NCI-H2107 (cell line): ENCODE measurements around the gene KDM4B.
"Not testable (repeated sequence)": the region's sequence is repeated elsewhere in the genome, so short reads cannot be mapped to it uniquely, and the experiment has no call there.

Source experiments
- DNase-seq: peaks from one replicate; lab custom pipeline; 2025; lab: John Stamatoyannopoulos, UW

The KDM4B gene

DNA sequence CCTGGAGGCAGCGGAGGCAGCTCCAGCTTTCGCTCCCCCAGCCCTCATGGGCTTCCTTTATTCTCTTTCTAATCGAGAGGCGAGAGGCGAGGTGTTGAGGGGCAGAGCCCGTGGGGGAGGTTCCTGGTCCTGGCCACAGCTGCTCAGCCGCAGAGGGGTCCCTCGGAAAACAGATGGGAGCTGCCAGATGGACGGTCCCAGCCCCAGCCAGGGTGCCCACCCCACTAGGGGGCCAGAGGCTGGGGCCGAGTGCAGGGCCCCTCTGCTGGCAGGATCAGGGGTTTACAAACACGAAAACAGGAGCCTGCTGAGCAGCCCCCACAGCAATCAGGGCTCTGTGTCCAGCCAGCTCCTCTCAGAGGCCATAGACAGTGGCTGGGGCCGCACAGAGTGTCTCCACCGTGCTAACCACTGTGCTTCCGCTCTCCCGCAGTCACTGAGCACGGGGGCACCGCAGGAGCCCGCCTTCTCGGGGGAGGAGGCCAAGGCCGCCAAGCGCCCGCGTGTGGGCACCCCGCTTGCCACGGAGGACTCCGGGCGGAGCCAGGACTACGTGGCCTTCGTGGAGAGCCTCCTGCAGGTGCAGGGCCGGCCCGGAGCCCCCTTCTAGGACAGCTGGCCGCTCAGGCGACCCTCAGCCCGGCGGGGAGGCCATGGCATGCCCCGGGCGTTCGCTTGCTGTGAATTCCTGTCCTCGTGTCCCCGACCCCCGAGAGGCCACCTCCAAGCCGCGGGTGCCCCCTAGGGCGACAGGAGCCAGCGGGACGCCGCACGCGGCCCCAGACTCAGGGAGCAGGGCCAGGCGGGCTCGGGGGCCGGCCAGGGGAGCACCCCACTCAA lies 182.2 kb downstream of the KDM4B start:
- DNase-seq: no peak

DNA sequence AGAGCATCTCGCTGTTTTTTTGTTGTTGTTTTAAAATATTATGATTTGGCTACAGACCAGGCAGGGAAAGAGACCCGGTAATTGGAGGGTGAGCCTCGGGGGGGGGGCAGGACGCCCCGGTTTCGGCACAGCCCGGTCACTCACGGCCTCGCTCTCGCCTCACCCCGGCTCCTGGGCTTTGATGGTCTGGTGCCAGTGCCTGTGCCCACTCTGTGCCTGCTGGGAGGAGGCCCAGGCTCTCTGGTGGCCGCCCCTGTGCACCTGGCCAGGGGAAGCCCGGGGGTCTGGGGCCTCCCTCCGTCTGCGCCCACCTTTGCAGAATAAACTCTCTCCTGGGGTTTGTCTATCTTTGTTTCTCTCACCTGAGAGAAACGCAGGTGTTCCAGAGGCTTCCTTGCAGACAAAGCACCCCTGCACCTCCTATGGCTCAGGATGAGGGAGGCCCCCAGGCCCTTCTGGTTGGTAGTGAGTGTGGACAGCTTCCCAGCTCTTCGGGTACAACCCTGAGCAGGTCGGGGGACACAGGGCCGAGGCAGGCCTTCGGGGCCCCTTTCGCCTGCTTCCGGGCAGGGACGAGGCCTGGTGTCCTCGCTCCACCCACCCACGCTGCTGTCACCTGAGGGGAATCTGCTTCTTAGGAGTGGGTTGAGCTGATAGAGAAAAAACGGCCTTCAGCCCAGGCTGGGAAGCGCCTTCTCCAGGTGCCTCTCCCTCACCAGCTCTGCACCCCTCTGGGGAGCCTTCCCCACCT lies 183.3 kb downstream of the KDM4B start:
- DNase-seq: no peak

DNA sequence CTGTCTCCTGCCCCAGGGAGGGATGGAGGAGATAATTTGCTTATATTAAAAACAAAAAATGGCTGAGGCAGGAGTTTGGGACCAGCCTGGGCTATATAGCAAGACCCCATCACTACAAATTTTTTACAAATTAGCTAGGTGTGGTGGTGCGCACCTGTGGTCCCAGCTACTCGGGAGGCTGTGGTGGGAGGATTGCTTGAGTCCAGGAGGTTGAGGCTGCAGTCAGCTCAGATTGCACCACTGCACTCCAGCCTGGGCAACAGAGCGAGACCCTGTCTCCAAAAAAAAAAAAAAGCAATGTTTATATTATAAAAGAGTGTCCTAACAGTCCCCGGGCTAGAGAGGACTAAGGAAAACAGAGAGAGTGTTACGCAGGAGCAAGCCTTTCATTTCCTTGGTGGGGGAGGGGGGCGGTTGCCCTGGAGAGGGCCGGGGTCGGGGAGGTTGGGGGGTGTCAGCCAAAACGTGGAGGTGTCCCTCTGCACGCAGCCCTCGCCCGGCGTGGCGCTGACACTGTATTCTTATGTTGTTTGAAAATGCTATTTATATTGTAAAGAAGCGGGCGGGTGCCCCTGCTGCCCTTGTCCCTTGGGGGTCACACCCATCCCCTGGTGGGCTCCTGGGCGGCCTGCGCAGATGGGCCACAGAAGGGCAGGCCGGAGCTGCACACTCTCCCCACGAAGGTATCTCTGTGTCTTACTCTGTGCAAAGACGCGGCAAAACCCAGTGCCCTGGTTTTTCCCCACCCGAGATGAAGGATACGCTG lies 184.0 kb downstream of the KDM4B start:
- DNase-seq: no peak

DNA sequence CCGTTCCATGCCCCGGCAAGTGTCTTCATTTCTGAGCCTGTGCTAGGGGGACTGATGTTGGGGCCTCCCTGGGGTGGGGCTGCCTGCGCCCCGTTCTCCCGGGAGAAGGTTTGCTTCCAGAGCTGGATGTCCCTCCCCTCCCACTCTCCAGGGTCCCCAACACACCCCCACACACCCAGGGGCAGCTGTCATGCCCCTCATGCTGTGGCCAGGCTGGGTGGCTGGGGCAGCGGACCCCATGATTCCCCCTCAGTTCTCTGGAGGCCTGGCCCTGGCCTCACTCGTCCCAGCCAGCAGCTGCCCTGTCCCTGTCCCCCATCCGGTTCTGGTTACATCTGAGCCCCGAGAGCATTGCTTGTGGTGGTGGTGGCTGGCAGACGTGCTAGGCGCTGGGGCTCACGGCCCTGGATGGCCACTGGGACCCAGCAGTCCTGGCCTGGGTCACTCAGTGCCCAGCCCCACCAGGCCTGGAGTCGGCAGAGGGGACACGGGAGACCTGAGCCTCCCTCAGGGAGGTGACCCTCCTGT lies 184.8 kb downstream of the KDM4B start:
- no peak for DNase-seq

DNA sequence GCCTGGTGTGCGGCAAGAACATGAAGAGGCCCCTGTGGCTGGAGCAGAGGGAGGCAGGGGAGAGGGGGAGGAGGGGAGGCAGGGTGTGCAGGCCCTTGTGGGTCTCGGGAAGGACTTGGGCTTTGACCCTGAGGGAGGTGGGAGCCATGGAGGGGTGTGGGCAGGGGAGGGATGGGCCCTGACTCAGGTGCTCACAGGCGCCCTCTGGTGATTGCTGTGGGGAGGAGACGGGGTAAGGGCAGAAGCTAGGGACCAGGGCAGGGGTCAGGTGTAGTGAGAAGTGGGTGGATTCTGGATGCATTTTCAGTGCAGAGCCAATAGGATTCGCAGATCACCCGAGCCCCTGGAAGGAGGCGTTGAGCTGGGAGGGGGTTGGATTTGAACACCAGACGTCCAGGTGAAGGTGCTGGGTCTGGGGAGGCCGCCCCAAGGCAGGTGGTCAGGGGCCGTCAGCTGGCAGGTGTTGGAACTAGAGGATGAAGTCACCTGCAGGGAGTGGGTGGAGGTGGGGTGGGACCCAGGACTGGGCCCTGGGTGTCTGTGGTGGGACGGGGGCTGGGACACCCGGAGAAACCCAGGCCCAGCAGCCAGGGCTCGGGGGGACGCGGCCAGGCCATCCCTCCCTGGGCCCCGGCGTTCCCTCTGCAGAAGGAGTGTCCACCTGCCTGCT lies 185.4 kb downstream of the KDM4B start:
- no peak for DNase-seq

DNA sequence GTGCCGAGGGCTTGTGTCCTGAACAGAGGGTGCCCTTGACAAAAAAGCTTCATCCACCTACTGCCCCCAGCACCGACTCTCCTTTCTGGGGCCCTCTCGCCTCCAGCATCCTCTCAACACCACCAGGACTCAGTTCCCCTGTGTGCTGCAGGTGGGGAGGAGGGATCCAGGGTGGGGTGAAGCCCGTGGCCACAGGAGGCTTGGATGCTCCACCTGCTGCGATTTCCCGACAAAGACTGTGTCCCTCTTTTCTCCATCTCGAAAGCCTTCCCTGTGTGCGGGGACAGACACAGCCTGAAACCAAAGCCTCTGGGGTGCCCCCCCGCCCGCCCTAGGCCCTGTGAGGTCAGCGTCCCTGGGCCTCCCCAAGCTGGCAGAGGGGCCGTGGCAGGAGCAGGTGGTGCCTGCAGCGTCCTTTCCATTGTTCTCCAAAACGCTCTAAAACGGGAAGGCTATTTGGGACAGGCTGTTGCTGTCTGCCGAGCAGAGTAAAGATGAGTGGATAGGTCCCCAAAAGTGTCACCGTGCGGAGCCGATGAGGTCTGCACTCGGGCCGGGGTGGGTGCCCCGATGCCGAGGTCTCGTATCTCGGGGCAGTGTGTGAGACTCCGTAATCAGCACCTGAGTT lies 186.0 kb downstream of the KDM4B start:
- DNase-seq: no peak

DNA sequence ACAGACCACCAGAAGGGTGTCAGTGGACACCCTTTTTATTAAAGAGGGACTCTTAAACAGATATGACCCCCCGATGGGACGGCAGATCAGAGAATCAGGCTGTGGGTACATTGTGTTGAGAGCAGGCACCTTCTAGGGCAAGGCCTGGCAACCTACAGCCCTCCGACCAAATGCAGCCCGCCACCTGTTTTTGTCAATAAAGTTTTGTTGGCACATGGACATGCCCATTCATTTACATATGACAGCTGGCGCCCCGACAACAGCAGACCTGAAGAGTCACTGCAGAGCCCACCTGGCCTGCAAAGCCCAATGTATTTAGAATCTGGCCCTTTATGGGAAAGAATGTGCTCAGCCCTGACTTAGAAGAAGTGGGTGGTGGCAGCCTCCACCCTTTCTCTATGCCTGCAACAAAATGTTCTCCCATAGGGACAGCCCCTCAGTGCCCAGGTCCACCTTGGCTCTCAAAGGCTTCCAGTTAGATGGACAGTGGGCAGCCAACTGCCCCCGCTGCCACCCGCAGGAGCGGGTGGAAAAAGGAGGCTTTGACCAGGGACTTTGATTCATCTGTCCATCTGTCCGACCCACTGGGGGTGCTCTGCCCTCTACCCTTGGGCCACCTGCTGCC lies 186.8 kb downstream of the KDM4B start:
- DNase-seq: no peak

DNA sequence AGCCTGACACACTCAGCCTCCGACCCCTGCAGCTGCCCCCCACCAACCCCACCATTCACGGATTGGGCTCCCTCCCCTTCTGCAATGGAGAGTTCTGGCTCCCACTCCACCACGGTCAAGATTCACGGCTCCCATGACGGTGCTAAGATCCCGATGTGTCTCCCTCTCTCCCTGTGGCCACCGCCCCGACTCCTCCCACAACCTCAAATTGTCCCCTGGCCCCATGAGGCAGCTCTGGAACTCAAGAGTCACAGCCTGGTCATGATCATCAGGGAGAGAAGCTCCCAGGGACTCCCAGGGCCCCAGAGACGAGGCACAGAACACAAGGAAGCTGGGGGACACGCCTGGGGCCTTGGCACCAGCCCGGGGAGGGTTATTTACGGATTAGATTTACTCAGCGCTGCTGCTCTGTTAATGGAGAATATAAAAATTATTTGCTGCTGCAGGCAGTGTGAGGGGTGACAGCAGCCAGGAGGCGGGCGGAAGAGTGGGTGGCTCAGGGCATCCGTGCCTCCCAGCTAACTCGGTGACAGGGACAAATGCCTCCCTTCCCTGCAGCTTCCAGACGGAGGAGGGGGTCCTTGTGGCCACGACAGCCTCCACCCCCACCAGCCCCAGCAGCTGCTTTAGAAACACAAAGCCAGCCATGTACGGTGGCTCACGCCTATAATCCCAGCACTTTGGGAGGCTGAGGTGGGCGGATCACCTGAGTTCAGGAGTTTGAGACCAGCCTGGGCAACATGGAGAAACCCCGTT lies 187.5 kb downstream of the KDM4B start:
- no peak for DNase-seq

DNA sequence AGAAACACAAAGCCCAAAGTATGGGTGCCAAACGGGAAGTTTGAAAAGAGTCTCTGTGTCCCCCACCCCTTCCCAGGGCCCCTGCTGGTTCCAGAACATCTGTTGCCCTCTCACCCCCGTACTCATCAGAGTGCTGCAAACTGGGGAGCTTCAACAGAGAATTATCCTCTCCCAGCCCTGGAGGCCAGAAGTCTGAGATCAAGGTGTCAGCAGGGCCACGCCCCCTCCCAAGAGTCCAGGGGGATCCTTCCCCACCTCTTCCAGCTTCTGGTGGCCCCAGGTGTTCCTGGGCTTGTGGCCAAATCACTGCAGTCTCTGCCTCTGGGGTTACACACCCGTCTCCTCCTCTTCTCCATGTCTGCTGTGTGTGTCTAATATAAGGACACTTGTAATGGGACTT lies 188.3 kb downstream of the KDM4B start:
- DNase-seq: no peak

DNA sequence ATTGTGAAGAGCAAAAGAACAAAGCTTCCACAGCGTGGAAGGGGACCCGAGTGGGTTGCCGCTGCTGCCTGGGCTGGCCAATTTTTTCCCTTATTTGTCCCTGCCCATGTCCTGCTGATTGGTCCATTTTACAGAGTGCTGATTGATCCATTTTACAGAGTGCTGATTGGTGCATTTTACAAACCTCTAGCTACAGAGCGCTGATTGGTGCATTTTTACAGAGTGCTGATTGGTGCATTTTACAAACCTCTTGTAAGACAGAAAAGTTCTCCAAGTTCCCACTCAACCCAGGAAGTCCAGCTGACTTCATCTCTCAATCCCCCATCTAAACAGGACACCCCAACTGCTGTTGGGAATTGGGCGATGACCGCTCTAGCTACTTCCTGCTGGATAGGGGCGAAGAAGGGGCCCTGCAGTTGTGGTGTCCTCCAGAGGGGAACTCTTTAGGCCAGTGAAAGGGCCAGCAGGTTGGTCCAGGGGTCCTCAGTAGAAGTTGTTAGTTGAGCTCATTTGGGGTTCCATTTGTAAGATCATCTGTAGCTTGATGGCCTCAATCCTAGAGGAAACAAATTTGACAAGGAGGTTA lies 189.7 kb downstream of the KDM4B start:
- not testable (repeated sequence) for DNase-seq

DNA sequence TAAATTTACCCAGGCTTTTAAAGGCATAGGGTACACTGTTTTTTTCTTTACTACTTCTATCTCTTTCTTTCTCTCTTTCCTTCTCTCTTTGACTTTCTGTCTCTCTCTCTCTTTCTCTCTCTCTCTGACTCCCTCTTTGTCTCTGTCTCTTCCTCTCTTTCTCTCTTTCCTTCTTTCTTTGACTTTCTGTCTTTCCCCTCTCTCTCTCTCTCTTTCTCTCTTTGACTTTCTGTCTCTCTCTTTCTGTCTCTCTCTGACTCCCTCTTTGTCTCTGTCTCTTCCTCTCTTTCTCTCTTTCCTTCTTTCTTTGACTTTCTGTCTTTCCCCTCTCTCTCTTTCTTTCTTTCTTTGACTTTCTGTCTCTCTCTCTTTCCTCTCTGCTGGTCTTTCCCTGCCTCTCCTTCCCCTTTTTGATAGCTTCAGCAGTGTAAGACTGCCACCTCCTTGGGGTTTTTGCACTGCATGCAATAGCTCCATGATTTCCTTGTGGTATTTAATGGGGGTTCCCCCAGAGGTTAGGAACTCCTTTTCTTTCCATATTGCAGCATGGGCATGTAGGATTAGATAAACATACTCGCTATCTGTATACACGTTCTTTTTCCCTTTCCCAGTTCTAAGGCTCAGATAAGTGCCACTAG lies 191.4 kb downstream of the KDM4B start:
- DNase-seq: not testable (repeated sequence)

DNA sequence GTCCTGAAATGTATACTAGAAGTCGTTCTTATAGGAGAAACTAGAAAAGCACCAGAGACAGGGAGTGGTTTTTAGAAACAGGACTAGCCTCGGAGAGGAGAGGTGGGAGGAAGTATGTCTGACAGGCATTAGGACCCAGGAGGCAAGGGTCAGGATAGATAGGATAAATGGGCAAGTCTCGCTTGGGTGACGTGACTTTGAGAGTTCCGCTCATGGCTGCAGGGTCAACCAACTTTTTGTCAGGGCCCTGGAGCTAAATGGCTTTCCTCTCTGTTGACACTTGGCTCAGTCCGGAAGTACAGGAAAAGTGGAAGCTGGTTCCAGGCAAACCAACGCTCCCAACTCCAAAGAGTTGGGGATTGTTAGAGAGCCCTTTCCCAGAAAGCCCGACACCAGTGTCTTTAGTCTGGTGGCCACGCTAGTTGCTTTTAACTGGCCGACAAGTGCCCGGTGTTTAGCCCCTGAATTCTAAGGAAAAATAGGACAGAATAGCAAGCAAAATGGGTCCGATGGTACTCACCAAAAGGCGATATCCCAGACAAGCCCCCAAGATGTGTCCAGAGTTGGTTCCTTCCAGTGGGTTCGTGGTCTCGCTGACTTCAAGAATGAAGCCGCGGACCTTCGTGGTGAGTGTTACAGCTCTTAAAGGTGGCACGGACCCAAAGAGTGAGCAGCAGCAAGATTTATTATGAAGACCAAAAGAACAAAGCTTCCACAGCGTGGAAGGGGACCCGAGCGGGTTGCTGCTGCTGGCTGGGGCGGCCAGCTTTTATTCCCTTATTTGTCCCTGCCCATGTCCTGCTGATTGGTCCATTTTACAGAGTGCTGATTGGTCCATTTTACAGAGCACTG lies 196.2 kb downstream of the KDM4B start:
- not testable (repeated sequence) for DNase-seq

DNA sequence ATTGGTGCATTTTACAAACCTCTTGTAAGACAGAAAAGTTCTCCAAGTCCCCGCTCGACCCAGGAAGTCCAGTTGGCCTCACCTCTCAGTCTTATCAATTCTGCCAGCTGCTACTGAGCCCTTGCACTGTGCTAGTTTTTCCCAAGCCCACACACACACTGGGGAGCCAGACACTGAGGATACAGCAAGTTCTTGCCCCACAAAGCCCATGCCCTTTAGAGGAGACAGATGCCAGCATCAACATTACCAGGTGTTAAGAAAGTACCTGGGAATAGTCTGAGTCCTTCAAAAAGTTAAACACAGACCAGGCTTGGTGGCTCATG lies 196.7 kb downstream of the KDM4B start:
- DNase-seq: no peak

DNA sequence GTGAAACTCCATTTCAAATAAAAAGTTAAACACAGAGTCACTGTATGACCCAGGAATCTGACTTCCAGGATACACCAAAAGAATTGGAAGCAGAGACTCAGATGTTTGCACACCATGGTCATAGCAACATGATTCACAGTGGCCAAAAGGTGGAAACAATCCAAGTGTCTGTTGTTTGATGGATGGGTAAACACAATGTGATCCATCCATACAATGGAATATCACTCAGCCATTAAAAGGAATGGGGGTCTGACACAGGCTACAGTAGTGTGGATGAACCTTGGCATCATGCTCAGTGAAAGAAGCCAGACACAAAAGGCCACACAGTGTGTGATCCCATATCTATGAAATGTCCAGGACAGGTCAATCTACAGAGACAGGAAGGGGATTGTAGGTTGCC lies 197.3 kb downstream of the KDM4B start:
- DNase-seq: no peak

DNA sequence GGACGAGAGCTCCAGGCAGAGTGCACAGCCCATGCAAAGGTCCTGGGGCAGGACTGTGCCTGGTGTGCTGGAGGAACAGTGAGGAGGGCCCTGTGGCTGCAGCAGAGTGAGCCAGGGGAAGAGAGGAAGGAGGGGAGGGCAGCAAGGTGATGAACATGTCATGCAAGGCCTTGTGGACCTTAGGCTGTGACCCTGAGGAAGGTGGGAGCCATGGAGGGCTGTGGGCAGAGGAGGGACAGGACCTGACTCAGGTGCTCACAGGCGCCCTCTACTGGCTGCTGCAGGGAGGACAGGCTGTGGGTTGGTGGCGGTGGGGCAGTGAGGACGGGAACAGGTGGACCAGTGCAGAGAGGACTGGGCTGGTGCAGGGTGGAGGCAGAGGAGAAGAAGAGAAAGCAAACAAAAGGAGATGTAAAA lies 201.4 kb downstream of the KDM4B start:
- DNase-seq: no peak

DNA sequence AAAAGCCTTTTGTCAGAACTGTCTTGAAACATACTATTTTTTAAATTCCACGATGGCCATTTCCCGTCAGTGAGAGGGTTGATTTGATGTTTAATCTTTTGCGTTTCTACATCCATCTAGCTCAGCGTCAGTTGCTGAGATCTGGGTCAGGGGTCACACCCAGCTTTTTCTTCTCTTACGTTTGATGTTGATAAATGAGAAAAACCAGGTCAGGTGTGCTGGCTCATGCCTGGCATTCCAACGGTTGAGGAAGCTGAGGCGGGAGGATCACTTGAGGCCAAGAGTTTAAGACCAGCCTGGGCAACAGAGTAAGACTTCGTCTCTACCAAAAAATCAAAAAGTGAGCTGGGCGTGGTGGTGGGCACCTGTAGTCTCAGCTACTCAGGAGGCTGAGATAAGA lies 202.8 kb downstream of the KDM4B start:
- no peak for DNase-seq

DNA sequence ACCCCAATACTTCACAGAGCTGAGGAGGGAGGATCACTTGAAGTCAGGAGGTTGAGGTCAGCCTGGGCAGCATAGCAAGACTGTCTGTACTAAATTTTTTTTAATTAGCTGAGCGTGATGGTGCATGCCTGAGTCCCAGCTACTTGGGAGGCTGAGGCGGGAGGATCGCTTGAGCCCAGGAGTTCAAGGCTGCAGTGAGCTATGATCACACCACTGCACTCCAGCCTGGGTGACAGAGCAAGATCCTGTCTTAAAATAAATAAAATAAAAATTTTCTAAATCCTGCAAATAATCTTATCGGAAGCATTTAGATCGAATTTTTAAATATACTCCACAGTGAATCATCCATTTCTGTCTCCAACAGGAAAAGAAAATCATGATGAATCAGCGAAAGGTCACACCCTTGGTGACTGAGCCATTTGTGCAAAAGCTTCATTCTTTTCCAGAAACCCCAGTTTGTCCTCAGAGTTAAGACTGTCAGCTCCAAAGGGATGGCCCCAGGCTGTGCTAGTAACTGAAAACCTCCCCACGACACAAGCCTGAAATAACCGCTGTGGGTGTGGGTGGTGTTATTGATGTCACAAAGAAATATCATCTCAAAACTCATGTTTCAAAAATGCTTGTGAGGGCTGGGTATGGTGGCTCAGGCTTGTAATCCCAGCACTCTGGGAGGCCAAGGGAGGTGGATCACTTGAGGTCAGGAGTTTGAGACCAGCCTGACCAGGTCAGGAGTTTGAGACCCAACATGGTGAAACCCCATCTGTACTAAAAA lies 204.1 kb downstream of the KDM4B start:
- no peak for DNase-seq

DNA sequence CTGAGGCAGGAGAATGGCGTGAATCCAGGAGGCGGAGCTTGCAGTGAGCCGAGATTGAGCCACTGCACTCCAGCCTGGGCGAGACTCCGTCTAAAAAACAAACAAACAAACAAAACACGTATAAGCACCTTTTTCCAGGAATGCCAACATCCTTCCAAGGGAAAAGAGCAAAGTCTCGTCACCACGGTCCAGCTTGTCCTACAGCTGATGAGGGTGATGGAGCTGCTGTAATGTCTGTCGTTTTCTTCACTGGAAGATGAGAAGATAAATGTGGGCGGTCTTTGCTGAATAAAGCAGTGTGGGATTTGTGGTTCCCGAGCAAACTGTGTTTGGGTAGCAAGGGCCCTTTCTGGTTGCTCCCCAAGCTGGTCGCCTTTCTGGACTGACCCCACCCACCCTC lies 205.1 kb downstream of the KDM4B start:
- DNase-seq: no peak
